ENCODE measurements around the gene SLC4A2.

Gene SLC4A2

GRCh38 chr7:151117565-151117964 is 58.2 kb downstream of the SLC4A2 start:
- DNase-seq (ENCODE audit: low read depth) = no peak

DNA sequence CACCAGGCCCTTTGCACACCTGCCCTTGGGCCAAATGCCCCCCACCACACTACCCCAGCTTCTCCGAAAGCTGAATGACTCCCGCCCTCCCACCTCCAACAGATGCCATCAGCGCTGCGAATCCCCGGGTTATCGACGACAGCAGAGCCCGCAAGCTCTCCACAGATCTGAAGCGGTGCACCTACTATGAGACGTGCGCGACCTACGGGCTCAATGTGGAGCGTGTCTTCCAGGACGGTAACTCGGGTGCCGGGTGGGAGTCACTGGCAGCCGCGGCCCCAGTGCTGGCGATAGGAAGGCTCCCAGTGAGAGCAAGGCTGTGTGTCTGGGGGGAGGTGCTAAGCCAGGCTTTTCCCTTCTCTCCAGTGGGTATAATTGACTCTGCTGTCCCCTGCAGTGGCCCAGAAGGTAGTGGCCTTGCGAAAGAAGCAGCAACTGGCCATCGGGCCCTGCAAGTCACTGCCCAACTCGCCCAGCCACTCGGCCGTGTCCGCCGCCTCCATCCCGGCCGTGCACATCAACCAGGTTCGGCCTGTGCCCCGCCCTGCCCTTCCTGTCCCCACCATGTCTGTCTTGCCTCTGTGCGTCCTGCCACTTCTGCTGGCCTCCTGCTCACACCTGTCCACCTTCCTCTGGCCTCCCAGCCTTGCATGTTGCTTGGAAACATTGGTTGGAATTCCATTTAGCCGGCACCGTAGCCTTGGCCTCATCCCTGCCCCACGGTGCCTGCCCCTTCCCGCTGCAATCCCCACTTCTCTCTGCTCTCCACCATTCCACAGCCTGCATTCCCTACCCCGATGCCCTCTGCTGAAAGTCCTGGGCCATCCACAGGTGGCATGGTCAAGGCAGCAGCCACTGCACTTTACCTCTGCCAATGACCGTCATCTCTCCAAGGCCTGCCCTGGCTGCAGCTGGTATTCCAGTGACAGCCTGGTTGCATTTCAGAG is 59.0 kb downstream of the SLC4A2 start:
- DNase-seq (ENCODE audit: low read depth) = no peak

DNA sequence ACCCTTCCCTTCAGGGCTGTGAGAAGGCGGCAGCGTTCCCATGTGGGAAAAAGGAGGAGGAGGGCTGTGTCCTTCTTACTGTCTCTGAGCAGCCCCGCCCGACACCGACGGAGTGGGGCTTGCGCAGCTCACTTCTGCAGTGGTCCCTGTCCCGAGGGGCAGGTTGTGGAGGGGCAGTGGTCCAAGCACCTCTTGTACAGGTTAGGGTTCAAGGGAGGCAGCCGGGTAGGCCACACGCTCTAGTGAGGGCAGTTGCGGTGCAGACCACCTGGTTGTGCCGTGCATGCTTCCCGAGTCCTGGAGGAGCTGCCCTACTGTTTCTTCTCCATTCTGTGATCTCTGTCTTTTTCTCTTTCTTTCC is 59.6 kb downstream of the SLC4A2 start:
- no peak for DNase-seq (ENCODE audit: low read depth)

- DNase-seq (ENCODE audit: low read depth) = no peak
These were observed 60.5 kb downstream of the SLC4A2 start for GRCh38 chr7:151119902-151120301.

GRCh38 chr7:151120896-151121295 is 61.5 kb downstream of the SLC4A2 start:
- no peak for DNase-seq (ENCODE audit: low read depth)

DNA sequence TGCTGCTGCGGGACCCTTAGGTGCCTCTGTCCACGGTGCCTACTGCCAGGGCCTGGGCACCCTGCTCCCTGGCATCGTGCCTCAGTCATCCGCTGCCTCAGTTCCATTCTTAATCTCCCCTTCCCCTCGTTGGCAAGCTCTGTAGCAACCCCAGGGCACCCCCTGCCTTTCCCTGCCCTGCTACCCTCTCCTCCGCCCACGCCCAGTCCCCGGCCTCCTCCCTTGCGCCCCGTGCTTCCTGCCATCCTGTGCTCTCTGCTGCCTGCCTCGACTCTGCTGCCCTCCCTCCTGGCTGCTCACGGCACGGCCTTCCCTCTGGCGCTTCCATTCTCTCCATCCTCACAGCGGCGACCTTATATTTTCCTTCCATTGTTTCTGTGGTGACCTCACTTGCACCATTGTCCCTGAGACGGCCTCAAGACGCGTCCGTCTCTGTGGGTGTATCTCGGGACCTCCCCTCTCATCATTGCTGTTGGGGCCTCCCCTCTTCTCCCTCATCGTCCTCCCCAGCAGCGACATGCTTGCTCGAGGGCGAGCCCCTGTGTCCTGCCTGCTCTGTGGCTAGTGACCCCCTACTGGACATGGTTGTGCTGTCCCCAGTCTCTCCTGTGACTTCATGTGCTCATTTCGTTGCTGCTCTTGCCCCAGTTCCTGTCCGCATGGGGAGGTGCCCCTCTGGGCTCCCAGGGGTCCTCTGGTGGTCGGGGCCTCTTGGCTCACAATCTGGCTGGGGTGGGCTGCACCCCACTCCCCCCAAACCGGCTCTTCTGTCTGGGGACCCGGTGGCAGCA is 62.2 kb downstream of the SLC4A2 start:
- DNase-seq (ENCODE audit: low read depth) = no peak

GRCh38 chr7:151122276-151122675 is 62.9 kb downstream of the SLC4A2 start:
- no peak for DNase-seq (ENCODE audit: low read depth)

GRCh38 chr7:151122796-151123157 is 63.4 kb downstream of the SLC4A2 start:
- DNase-seq (ENCODE audit: low read depth) = no peak

- DNase-seq (ENCODE audit: low read depth) = no peak
These were observed 63.9 kb downstream of the SLC4A2 start for GRCh38 chr7:151123158-151123821.

GRCh38 chr7:151123822-151124464 is 64.6 kb downstream of the SLC4A2 start:
- peak; percentile 61 for DNase-seq (ENCODE audit: low read depth)

GRCh38 chr7:151124481-151124880 is 65.1 kb downstream of the SLC4A2 start:
- DNase-seq (ENCODE audit: low read depth) = no peak

GRCh38 chr7:151124899-151125399 is 65.6 kb downstream of the SLC4A2 start:
- DNase-seq (ENCODE audit: low read depth) = no peak

DNA sequence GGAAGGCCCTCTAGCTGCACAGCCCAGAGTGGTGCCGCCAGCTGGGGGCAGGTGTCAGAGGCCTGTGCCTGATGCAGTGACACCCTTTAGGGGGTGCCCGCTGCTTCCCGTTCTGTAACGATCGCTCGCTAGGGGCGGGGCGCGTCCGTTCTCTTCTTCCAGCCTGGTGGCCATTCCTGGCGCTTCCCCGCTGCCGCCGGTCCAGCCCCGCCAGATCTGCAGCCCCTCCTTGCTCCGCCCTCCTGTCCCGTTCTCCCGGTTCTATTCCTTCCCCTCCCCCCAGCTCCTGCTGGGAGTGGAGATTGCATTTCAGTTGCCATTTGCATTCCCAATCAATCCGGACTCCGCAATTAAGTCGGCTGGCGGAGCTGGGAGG is 66.1 kb downstream of the SLC4A2 start:
- no peak for DNase-seq (ENCODE audit: low read depth)

GRCh38 chr7:151125846-151126481 is 66.6 kb downstream of the SLC4A2 start:
- DNase-seq (ENCODE audit: low read depth) = no peak

Data from fibroblast of the conjunctiva (primary cell).